Astrocyte of the cerebellum (primary cell): ENCODE data around the gene HOXA6.

ENCODE experiments used
- DNase-seq: peaks from one replicate; pipeline ENCODE4 v3.0.0-alpha.2; 2011; ENCODE audit warnings: low read depth
- H3K4me3 ChIP-seq: 2 replicates; pipeline ENCODE4 v1.5.1; 2011; ENCODE audit warnings: mild to moderate bottlenecking, low read depth, low read length, moderate library complexity
- CTCF ChIP-seq: IDR thresholded peaks from 2 replicates; pipeline ENCODE4 v1.5.1; 2012; ENCODE audit warnings: low read length, low read depth, moderate library complexity, mild to moderate bottlenecking; ENCODE audit errors: missing control alignments
- in situ Hi-C: cut with HindIII; loops from 2 replicates; pipeline ENCODE4 v1.10.0; 2017; ENCODE audit warnings: low sequenced_read_pairs

HOXA6 gene

GRCh38 chr7:27188386-27189294 is 41.1 kb upstream of the HOXA6 start:
- no peak for DNase-seq
- TF ChIP-seq CTCF, result no peak
- no peak overlapping the region for H3K4me3 ChIP-seq
- in situ Hi-C loops, result no loop called here

GRCh38 chr7:27187475-27188385 is 40.2 kb upstream of the HOXA6 start:
- DNase-seq, result no peak
- no peak overlapping the region for H3K4me3 ChIP-seq
- TF ChIP-seq CTCF, result no peak
- in situ Hi-C loops, result no loop called here

- DNase-seq, result no peak
- H3K4me3 ChIP-seq, result no peak overlapping the region
- in situ Hi-C loops, result no loop called here
- TF ChIP-seq CTCF, result no peak
Observed at GRCh38 chr7:27186668-27187474, 39.3 kb upstream of the HOXA6 start.

DNA sequence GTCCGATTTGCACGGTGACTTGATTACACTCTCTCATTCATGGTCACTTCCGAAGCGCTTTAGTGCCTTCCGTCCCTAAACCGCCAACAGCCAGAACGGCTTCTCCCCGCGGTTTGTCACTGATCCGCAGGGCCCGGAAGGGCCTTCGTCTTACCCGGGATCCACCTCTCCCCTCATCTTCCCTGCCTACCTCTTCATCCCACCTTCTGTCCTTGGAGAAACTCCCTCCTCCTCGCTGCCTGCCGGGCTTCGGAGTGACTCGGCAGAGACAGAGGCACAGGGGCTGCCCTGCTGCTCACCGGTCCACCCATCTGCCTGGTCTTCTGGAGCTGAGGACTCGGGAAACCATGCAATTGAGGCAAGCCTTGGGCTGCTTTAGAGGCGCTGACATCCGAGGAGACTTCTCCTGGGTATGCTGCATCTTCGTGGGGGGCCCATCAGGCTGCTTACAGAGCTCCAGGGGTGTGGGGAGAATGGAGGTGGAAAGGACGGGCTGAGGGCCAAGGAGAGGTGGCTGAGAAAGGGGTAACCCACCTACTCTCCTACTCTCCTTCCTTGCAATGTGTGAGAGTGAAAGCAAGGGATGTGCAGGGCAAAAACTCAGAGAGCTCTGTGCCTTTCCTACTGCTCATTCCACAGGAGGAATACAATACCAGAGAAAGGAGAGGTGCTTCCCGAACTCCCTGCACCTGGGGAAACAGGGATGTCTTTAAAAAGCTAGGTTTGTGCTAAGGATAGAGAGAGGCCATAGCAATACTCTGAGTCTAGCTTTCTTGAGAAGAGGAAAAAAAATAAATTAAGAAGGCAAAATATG is 38.5 kb upstream of the HOXA6 start:
- no peak for TF ChIP-seq CTCF
- in situ Hi-C loops, result no loop called here
- no peak for DNase-seq
- H3K4me3 ChIP-seq, result no peak overlapping the region

GRCh38 chr7:27185013-27185853 is 37.7 kb upstream of the HOXA6 start, which contains the start of gene HOXA11:
Gene HOXA11, minus strand, starts transcription at chr7:27185232. Its CDS starts 88 bp downstream, at chr7:27185144.
- no peak within 1 kb of the TSS for H3K4me3 ChIP-seq
- in situ Hi-C loops, result no loop called here
- TF ChIP-seq CTCF, result no peak
- no peak for DNase-seq
